ENCODE measurements around the gene RNF32. TPM values are rescaled to one million over a fixed set of nuclear protein-coding genes. Genes with fewer than 3 reads are reported as not detected.

RNF32 gene
- total RNA-seq, 1 experiment from 2014 or later = 2.2 TPM

DNA sequence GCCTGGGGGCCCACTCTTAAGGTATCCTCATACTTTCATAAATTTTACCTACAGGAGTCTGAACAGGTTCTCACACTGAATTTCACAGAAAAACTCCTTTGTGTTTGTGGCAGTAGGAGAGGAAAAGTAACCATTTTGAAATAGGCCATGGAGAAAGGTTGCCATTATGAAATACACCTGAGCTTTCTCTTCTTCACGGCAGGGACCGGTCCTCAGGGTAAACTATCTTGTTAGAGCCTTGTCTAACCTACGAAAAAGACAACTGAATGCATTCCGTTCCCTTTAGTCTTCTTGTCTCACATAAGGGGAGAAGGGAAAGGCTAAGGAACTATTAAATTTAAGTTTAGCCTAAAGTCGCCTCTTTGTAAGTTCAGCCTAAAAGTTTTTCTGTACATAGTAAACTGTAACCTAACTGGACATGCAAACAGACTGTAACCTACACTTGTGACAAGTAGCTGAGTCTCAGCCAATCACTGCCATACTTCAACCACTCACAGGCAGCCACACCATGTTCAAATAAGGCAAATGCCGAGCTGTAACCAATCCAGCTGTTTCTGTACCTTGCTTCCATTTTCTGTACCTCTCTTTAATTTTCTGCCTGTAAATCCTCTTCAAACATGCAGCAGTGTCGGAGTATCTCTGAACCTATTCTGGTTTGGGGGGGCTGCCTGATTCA is 14.2 kb upstream of the RNF32 start:
- H3K4me3 ChIP-seq = no peak overlapping the region
- H4K20me1 ChIP-seq (ENCODE audit: insufficient read depth) = 0 out of 2 replicates have a peak, but pooled peaks cover 3% of the 10 kb centered on the region
- ChIA-PET CTCF (no interaction called here), POLR2A (ENCODE audit: unreplicated experiment) (interaction anchor here (0.7 kb wide), 1 partner anchor 152 kb away, joined by 7 read pairs; no protein-coding TSS in a partner anchor)
- H3K4me2 ChIP-seq = no peak overlapping the region
- no peaks in the 10 kb centered on the region for H3K4me1 ChIP-seq (replicated peaks; ENCODE audit: insufficient read depth)
- BruUV-seq (replicated peaks) = no TSS peak
- DNase-seq = no peak
- no peaks in the 10 kb centered on the region for H3K79me2 ChIP-seq (ENCODE audit: low read depth)
- peaks cover 55% of the 10 kb centered on the region for H3K27me3 ChIP-seq (ENCODE audit: insufficient read depth, low read depth)
- TF ChIP-seq, protein P1, sequence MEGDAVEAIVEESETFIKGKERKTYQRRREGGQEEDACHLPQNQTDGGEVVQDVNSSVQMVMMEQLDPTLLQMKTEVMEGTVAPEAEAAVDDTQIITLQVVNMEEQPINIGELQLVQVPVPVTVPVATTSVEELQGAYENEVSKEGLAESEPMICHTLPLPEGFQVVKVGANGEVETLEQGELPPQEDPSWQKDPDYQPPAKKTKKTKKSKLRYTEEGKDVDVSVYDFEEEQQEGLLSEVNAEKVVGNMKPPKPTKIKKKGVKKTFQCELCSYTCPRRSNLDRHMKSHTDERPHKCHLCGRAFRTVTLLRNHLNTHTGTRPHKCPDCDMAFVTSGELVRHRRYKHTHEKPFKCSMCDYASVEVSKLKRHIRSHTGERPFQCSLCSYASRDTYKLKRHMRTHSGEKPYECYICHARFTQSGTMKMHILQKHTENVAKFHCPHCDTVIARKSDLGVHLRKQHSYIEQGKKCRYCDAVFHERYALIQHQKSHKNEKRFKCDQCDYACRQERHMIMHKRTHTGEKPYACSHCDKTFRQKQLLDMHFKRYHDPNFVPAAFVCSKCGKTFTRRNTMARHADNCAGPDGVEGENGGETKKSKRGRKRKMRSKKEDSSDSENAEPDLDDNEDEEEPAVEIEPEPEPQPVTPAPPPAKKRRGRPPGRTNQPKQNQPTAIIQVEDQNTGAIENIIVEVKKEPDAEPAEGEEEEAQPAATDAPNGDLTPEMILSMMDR (conservative IDR thresholded peaks at IDR 0.05) = no peak
- TF ChIP-seq EZH2 (IDR thresholded peaks at IDR 0.05; ENCODE audit: low read depth) = no peak
- no peak overlapping the region for H3K27ac ChIP-seq
- H3F3A ChIP-seq (ENCODE audit: insufficient read depth, low read depth) = no peaks in the 10 kb centered on the region
- peaks cover 8% of the 10 kb centered on the region for H3K9me3 ChIP-seq (ENCODE audit: insufficient read depth, low read depth)
- intact Hi-C loops (cut with micrococcal nuclease; ENCODE audit: unreplicated experiment) = no loop called here
- H3K36me3 ChIP-seq (ENCODE audit: low read depth) = no peaks in the 10 kb centered on the region
- no peak overlapping the region for H2AFZ ChIP-seq
- H3K9me2 ChIP-seq (ENCODE audit: insufficient read depth) = no peaks in the 10 kb centered on the region

DNA sequence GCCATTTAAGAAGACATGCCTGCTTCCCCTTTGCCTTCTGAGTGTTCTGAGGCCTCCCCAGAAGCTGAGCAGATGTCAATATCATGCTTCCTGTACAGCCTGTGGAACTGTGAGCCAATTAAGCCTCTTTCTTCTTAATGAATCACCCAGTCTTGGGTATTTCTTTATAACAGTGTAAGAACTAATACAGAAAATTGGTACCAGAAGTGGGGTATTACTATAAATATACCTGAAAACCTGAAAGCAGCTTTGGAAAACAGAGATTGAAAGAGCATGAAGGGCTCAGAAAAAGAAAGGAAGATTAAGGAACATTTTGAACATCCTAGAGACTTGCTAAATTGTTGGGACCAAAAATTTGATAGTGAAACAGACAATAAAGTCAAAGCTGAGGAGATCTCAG is 12.0 kb upstream of the RNF32 start:
- intact Hi-C loops (cut with micrococcal nuclease; ENCODE audit: unreplicated experiment) = no loop called here

DNA sequence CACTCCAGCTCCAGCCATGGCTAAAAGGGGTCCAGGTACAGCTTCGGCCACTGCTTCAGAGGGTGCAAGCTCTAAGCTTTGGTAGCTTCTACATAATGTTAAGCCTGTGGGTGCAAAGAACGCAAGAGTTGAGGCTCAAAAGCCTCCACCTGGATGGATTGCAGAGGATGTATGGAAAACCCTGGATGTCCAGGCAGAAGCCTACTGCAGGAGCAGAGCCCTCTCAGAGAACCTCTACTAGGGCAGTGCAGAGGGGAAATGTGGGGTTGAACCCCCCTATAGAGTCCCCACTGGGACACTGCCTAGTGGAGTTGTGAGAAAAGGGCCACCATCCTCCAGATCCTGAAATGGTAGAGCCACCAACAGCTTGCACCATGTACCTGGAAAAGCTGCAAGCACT is 10.7 kb upstream of the RNF32 start:
- intact Hi-C loops (cut with micrococcal nuclease; ENCODE audit: unreplicated experiment) = no loop called here
- POLR2A ChIA-PET (ENCODE audit: unreplicated experiment) = interaction anchor here (0.7 kb wide), 1 partner anchor 21 kb away, joined by 3 read pairs; no protein-coding TSS in a partner anchor
- H3K4me2 ChIP-seq = no peak overlapping the region

More for the DNA sequence above, 12.0 kb upstream of the RNF32 start:
- Histone ChIP-seq H3K27me3 (ENCODE audit: insufficient read depth, low read depth) (peaks cover 44% of the 10 kb centered on the region), H2AFZ (no peak overlapping the region), H3K4me3 (no peak overlapping the region), H3K79me2 (ENCODE audit: low read depth) (no peaks in the 10 kb centered on the region), H3K36me3 (ENCODE audit: low read depth) (no peaks in the 10 kb centered on the region), H4K20me1 (ENCODE audit: insufficient read depth) (no peaks in the 10 kb centered on the region), H3K9me3 (ENCODE audit: insufficient read depth, low read depth) (peaks cover 8% of the 10 kb centered on the region), H3F3A (ENCODE audit: insufficient read depth, low read depth) (no peaks in the 10 kb centered on the region), H3K4me2 (no peak overlapping the region), H3K27ac (no peak overlapping the region), H3K9me2 (ENCODE audit: insufficient read depth) (no peaks in the 10 kb centered on the region), H3K4me1 (replicated peaks; ENCODE audit: insufficient read depth) (no peaks in the 10 kb centered on the region)
- ChIA-PET CTCF (no interaction called here), POLR2A (ENCODE audit: unreplicated experiment) (no interaction called here)
- BruUV-seq (replicated peaks) = no TSS peak
- no peak for DNase-seq
- no peak for TF ChIP-seq EZH2 (IDR thresholded peaks at IDR 0.05; ENCODE audit: low read depth)
- TF ChIP-seq, protein P1 (conservative IDR thresholded peaks at IDR 0.05) = no peak

More for the DNA sequence above, 10.7 kb upstream of the RNF32 start:
- Histone ChIP-seq H3K4me1 (replicated peaks; ENCODE audit: insufficient read depth) (no peaks in the 10 kb centered on the region), H3K4me3 (no peak overlapping the region), H4K20me1 (ENCODE audit: insufficient read depth) (no peaks in the 10 kb centered on the region), H3K9me3 (ENCODE audit: insufficient read depth, low read depth) (peaks cover 8% of the 10 kb centered on the region), H2AFZ (no peak overlapping the region), H3K36me3 (ENCODE audit: low read depth) (no peaks in the 10 kb centered on the region), H3K27me3 (ENCODE audit: insufficient read depth, low read depth) (peaks cover 34% of the 10 kb centered on the region), H3F3A (ENCODE audit: insufficient read depth, low read depth) (no peaks in the 10 kb centered on the region), H3K79me2 (ENCODE audit: low read depth) (no peaks in the 10 kb centered on the region), H3K9me2 (ENCODE audit: insufficient read depth) (no peaks in the 10 kb centered on the region), H3K27ac (no peak overlapping the region)
- no peak for TF ChIP-seq EZH2 (IDR thresholded peaks at IDR 0.05; ENCODE audit: low read depth)
- TF ChIP-seq, protein P1 (conservative IDR thresholded peaks at IDR 0.05) = no peak
- no TSS peak for BruUV-seq (replicated peaks)
- CTCF ChIA-PET = no interaction called here
- no peak for DNase-seq

All from PC-9 (cell line).